Colonic mucosa (tissue), 4 donors: ENCODE data around the gene FILIP1L. TPM values are rescaled to one million over a fixed set of nuclear protein-coding genes. Genes with fewer than 3 reads are reported as not detected.

Source experiments
- DNase-seq: peaks from one replicate; pipeline ENCODE4 v3.0.0-alpha.2; 2020
- H3K27ac ChIP-seq: fragments of 200-600 bp; one replicate; pipeline ENCODE4 v1.8.0; 2021
- H3K27me3 ChIP-seq: fragments of 200-600 bp; one replicate; pipeline ENCODE4 v1.8.0; 2021
- H3K36me3 ChIP-seq: fragments of 200-600 bp; one replicate; pipeline ENCODE4 v1.8.0; 2021
- H3K4me1 ChIP-seq: fragments of 200-600 bp; one replicate; pipeline ENCODE4 v1.8.0; 2021; ENCODE audit warnings: mild to moderate bottlenecking
- H3K4me3 ChIP-seq: fragments of 200-600 bp; one replicate; pipeline ENCODE4 v1.8.0; 2021
- H3K9ac ChIP-seq, 2 donors: one replicate each; pipeline ENCODE4 v1.7.0; 2013; ENCODE audit warnings: control low read depth in 2 of 2, low read depth in 2 of 2, low read length in 2 of 2
- H3K9me3 ChIP-seq: fragments of 200-600 bp; one replicate; pipeline ENCODE4 v1.8.0; 2021
- CTCF ChIP-seq: fragments of 200-600 bp; IDR thresholded peaks from one replicate; pipeline ENCODE4 v1.8.0; 2022; ENCODE audit warnings: antibody characterized with exemption, mild to moderate bottlenecking
- intact Hi-C: fragments of 100-400 bp; cut with DNase I; formaldehyde crosslinking; loops from one replicate; pipeline ENCODE4 v1.14.1; 2022
- total RNA-seq, 2 donors: library from RNA; stranded (reverse); fragmentation: NEBNext Ultra II Directional in 1 of 2; extraction: Animal tissue kit (Norgen Biotek cat#: 25700) in 1 of 2; gene quantifications; one replicate each; pipeline ENCODE4 v1.2.1, GENCODE V29; 2021
- donor health status: healthy.
- donor health status: DM: no; HTN: no; CAD: no.
- donor health status: DM: no; HTN: no; CAD: no.

The FILIP1L gene
- total RNA-seq, 2 donors from 2014 or later: 3.7 to 29.0 TPM

GRCh38 chr3:100020876-100021644, 93.2 kb downstream of the FILIP1L start:
- intact Hi-C loops: no loop called here

GRCh38 chr3:100019719-100020118, 94.6 kb downstream of the FILIP1L start:
- H3K9ac ChIP-seq: no peak overlapping the region
- H3K27me3 ChIP-seq: no peaks in the 10 kb centered on the region
- H3K9me3 ChIP-seq: no peaks in the 10 kb centered on the region
- H3K27ac ChIP-seq: no peak overlapping the region
- intact Hi-C loops: no loop called here
- H3K4me1 ChIP-seq: no peaks in the 10 kb centered on the region
- TF ChIP-seq CTCF: no peak
- DNase-seq: no peak
- no peak overlapping the region for H3K4me3 ChIP-seq
- no peaks in the 10 kb centered on the region for H3K36me3 ChIP-seq

More at GRCh38 chr3:100020876-100021644, 93.2 kb downstream of the FILIP1L start:
- Histone ChIP-seq H3K9me3 (no peaks in the 10 kb centered on the region), H3K4me1 (no peaks in the 10 kb centered on the region), H3K27me3 (no peaks in the 10 kb centered on the region), H3K4me3 (no peak overlapping the region), H3K36me3 (no peaks in the 10 kb centered on the region), H3K27ac (no peak overlapping the region), H3K9ac (no peak overlapping the region)
- no peak for DNase-seq
- no peak for TF ChIP-seq CTCF

GRCh38 chr3:100018806-100019205, 95.5 kb downstream of the FILIP1L start:
- no peak overlapping the region for H3K9ac ChIP-seq
- no peak overlapping the region for H3K27ac ChIP-seq
- no peaks in the 10 kb centered on the region for H3K4me1 ChIP-seq
- intact Hi-C loops: no loop called here
- TF ChIP-seq CTCF: no peak
- no peak overlapping the region for H3K4me3 ChIP-seq
- DNase-seq: no peak
- H3K36me3 ChIP-seq: no peaks in the 10 kb centered on the region
- H3K9me3 ChIP-seq: no peaks in the 10 kb centered on the region
- H3K27me3 ChIP-seq: no peaks in the 10 kb centered on the region

GRCh38 chr3:100010087-100010417, 104.2 kb downstream of the FILIP1L start:
- Histone ChIP-seq H3K27me3 (no peaks in the 10 kb centered on the region), H3K27ac (no peak overlapping the region), H3K4me1 (peaks cover 3% of the 10 kb centered on the region), H3K9ac (no peak overlapping the region), H3K36me3 (no peaks in the 10 kb centered on the region), H3K9me3 (no peaks in the 10 kb centered on the region), H3K4me3 (no peak overlapping the region)
- DNase-seq: no peak
- intact Hi-C loops: no loop called here
- no peak for TF ChIP-seq CTCF

- no peak overlapping the region for H3K9ac ChIP-seq
- no peaks in the 10 kb centered on the region for H3K27me3 ChIP-seq
- peaks cover 9% of the 10 kb centered on the region for H3K4me1 ChIP-seq
- intact Hi-C loops: no loop called here
- H3K36me3 ChIP-seq: no peaks in the 10 kb centered on the region
- no peak for TF ChIP-seq CTCF
- H3K27ac ChIP-seq: no peak overlapping the region
- DNase-seq: no peak
- H3K9me3 ChIP-seq: no peaks in the 10 kb centered on the region
- no peak overlapping the region for H3K4me3 ChIP-seq
These were observed 104.8 kb downstream of the FILIP1L start for GRCh38 chr3:100009276-100010086.
